GM18867 (cell line): ENCODE results near the gene TAF3.

Source experiments
- ATAC-seq: cut with Tn5 transposase; IDR thresholded peaks from one replicate; pipeline ENCODE4 v1.9.1; 2021; ENCODE audit warnings: mild to moderate bottlenecking, moderate library complexity; ENCODE audit not compliant: unreplicated experiment

The TAF3 gene

DNA sequence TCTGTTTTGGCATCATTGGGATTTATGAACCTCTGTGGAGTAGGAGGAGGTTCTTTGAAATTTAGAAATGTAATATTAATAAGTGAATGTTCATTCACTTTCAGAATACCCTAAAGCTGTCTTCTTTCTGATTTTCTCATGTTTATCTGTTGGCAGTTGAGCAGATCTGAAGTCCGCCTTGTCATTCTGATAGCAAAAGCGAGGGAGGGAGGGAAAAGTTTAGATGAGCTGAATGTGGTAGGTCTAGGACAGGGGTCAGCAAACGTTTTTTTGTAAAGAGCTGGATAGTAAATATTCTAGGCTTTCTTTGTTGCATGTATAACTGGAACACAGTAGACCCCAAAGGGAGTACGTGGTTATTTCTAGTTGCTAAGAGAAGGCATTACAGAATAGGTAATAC, 141.8 kb downstream of the TAF3 start:
- ATAC-seq: no peak

DNA sequence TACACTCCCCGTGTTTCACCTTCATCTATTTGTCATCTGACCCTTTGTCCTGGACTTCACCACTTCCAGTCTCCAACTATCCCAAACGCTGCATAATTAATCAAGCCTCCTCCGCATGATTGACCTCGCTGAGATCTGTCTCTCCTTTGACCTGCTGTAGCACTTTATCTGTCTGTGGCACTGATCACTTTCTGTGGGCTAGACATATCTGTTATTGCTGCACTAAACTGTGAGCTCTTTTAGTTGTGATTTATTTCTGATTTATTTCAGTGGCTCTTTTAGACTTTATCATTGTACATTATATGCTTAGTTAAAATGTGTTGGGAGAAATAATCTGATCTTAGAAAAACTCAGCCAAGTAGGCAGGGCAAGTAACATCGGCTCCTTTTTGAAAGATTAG, 144.3 kb downstream of the TAF3 start:
- no peak for ATAC-seq

DNA sequence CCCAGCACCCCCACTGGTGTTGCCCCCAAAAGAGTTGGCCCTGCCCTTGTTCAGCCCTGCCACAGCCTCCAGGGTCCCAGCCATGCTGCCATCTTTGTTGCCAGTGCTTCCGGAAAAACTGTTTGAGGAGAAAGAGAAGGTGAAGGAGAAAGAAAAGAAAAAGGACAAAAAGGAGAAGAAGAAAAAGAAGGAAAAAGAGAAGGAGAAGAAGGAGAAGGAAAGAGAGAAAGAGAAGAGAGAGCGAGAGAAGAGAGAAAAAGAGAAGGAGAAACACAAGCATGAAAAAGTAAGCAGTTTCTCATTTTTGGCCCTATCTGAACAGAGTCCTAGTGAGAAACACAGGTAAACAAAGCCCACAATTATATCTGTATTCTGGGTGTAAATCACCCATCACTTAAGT, 147.2 kb downstream of the TAF3 start:
- no peak for ATAC-seq

DNA sequence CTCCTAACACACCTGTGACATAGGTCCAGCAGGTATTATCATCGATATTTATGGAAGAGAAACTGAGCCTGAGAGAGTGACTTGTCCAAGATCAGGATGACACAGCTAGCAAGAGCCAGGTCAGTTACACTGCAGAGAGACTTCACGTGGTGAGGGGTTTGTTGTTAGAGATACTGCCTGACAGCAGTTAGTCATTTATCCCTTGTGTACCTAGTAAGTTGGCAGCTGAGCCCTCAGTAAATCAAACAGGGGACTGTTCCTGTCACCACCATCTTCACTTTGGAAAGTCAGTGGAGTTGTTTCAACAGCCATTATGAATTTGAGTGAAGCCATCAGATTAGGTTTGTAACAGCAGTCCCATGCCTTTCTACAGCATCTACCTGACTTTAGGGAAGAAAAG, 148.7 kb downstream of the TAF3 start:
- no peak for ATAC-seq

DNA sequence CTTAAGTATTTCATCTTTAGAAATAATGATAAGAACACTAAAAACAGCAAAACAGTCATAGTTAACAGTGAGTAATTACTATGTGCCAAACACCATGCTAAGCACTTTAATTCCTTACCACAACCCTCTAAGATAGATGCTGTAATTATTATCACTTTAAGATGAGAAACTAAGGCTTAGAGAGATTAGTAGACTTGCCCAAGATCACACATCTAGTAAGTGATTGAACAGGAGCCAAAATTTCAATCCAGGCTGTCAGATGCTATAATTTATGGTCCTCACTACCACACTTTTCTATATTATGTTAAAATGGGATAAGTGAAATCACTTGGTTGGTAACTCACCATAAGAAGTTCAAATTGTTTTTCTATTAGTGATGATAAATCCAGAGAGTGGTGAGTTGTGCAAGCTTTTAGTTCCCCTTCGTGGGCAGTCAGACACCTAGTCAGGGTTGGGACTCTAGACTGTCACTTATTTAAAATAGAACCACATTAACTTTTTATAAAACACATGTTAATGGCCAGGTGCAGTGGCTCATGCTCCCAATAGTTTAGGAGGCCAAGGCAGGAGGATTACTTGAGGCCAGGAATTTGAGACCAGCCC, 150.3 kb downstream of the TAF3 start:
- ATAC-seq: no peak

DNA sequence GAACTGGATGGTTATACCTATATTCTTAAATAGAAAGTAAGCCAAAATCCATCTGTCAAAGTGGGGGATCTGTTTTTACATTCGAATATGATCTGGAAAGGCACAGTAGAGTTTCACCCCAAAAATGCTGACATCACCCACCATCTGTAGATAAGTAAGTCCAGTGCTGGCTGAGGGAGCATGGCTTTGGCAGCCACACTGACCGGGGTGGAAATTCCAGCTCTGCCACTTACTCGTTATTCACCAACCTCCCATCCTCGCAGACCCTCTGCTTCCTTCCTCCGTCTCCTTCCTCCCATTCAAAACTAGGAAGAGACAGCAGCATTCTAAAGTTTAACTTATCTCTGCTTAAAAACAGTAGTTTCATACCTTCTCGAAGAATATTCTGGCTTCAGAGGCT, 151.3 kb downstream of the TAF3 start:
- ATAC-seq: no peak

DNA sequence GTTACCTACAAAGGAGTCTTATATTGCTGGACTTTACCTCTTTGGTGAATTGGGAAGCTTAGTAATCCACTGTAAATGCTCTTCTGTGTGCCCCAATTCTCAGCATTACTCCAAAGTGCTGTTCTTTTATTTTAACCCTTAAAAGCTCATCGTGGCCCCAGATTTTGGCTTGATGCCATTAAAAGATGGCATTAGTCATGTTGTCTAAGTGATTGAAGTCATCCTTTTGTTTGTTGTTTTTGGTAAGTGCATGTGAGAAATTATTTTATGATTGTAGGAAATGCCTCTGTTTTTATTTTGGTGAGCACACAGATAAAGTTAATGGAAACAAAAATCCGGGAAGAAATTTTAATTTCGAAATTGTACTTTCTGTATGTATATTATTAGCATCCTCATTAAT, 153.6 kb downstream of the TAF3 start:
- no peak for ATAC-seq

DNA sequence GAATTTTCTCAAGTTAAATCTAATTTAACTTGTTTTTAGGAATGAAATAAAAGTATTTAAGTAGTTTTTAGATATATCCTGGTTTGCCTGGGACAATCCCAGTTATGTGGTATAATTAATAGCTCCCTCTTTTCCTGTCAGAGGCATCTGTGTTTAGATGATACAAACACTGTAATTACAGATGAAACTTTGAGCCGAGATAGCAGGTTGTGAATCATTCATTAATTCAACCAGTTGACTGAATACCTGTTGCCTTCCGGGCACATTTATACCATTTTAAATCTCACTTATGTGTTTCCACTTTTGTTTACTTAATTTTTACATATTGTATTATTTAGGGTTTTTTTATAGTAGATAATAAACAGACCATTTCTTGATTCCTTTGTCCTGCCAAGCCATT, 154.1 kb downstream of the TAF3 start:
- ATAC-seq: no peak

DNA sequence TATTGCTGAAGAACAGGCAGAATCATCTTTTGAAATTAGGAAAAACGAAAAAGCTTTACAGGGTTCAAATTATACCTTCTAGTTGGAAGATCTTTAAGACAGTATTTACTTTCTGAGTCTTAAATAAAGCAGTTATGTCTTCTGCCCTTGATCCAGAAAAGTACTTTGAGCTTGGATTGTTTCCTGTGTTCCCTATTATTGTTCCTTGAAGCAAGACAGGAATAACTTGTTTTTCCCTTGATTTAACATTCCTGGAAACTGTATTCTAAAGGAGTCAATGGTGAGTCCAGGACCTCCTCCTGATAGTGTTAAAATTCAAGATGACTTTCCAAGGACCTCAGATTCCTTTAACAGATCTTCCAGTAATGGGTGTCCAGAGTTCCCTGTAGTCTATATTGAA, 161.9 kb downstream of the TAF3 start:
- ATAC-seq: no peak

DNA sequence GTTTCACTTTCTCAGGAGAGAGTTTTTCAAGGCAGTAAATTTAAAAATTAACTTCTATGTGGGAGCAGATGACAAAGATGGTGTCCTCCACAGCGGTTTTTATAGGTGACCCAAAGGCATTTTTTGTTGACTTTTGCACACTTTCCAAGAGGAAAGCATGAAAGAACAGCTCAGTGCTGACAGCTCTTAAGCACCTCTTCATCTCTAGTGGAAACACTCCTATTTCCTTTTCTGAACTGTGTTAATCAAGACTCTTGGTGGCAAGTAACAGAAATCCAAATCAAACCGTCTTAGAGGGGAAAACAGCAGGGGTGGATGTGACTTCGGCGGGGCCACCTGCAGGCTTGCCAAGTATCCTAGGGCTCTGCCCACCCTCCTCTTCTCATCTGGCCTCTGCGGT, 164.4 kb downstream of the TAF3 start:
- no peak for ATAC-seq

DNA sequence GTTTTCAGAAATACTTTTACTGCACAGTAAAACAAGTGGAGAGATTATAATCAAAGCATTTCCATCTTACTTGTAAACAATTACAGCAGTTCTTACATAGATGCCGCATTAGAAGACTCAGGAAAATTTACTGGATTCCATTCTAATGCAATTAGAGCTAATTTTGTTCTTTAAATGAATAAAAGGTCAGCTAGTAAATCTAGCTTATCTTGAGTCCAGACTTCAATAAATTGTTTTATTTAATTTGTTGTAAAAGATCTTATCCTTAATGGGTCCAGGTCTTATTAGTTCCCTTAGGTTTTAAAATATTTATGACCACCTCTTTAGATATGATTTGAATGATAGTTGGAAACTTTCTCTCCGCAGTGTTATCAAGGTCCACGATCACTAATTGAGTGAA, 166.0 kb downstream of the TAF3 start:
- ATAC-seq: no peak

DNA sequence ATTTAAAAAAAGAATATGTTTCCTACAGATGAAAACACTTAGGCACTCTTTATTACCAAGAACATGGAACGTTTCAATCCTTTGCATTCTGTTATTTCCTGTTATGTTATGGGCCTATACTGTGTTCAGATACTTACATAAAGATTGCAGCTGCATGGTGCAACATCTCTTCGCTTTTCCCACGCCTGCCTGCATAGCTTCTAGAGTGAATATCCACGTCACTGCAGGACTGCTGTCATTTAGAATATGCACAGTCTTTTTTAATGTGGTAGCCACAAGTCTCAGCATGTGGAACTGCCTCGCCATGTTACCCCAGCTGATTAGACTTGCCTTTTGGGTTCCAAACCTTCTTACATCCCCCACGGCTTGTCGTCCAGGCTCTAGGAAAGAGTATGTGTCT, 166.6 kb downstream of the TAF3 start:
- ATAC-seq: no peak

DNA sequence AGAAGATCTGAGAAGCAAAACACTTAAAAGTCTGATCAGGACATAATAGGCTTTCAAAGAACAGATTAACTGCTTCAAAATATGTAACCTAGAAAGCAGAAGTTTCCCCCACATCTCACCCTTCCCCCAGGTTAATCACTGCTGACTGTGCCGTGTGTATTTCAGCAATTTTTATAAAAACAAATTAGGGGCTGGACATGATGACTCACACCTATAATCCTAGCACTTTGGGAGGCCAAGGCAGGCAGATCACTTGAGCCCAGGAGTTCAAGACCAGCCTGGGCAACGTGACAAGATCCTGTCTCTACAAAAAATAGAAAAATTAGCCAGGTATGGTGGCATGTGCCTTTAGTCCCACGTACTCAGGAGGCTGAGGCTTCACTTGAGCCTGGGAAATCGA, 168.5 kb downstream of the TAF3 start:
- no peak for ATAC-seq

DNA sequence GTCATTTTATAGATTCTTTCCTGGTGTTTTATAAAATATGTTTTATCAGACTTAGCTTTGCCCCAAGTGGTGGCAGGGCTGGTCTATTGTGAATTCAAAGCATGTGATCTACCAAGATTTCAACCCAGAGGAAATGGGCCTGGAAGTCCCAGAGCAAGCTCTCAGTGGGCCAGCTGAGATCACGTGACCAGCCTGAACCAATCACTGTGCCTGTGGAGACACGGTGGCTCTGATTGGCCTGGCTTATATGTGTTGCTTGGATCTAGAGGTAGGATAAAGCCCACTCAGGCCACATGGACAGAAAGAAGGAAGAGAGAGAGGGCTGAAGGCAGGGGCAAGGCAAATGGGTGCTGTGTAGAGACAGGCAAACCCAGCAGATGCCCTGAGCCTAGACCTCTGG, 170.7 kb downstream of the TAF3 start:
- no peak for ATAC-seq

DNA sequence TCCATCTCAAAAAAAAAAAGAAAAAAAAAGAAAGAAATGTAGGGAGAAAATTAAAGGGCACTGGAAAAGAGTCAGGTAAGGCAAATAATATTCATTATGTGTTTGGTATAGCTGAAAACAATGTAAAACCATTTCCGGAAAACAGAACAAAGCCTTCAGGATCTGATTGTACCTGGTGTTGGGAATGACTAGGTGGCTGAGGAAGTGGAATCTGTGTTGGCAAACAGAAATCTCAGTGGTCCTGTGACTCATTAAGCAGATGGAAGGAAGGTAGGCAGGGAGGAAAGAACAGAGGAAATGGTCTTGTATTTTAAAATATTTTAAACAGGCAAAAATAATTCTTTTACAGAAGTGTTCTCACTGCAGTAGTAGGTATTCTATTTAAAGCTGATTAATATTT, 180.5 kb downstream of the TAF3 start:
- no peak for ATAC-seq

DNA sequence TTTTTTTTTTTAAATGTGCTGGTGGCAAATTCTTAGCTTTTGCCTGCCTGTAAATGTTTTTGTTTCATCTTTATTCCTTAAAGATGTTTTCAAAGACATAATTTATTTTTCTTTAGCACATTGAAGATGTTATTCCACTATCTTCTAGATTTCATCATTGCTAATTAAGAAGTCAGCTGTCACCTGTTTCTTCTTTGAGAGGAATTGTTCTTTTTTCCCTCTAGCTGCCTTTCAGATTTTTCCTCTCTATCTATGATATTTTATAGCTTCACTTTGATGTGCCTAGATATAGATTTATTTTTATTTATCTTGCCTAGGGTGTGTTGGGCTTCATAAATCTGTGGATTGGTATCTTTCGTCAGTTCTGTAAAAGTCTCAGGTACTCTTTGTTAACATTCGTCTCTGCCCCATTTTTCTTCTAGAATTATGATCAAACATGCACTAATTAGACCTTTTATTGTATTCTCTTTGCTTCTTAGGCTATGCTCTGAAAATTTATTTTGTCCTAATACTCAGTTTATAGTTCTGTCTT, 186.2 kb downstream of the TAF3 start:
- no peak for ATAC-seq

DNA sequence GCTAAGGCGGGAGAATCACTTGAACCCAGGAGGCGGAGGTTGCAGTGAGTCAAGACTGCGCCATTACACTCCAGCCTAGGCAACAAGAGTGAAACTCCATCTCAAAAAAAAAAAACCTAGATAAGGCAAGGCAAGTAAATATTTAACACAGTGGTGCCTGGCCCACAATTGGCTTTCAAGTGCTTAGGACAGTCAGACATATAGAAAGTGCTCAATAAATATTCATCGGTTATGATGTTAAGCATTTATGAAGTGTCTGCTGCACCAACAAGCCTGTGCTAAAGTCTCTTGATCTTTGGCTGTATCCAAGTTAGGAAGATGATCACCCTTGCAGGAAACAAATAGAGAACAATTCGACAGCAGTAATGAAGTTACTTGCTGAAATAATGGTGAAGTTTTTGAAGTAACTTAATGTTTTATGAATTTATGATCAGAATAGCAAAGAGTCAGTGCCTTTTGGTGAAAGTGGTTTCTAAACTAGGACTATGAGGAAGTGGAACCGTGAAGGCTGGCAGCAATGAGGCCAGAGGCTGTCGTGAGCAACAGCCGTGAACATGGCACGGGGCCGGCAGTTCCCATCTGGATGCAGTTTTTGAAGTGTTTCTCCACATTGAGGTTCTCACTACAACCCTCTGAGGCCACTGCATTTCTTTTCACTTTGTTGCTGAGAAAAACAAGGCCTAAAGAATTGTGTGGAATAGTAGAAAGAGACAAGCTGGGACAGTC, 188.1 kb downstream of the TAF3 start:
- peak; percentile 66 for ATAC-seq

DNA sequence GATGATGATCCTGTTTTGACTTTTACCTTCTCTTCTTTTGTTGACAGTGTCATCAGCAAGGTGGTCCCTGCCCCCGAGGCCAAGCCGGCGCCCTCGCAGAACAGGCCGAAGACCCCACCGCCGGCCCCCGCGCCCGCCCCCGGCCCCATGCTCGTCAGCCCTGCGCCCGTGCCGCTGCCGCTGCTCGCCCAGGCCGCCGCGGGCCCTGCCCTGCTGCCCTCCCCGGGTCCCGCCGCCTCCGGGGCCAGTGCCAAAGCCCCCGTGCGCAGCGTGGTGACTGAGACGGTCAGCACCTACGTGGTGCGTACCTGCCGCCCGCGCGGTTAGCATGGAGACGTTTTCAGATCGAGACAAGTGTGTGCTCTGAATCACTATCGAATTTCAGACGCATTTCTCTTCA, 190.7 kb downstream of the TAF3 start:
- no peak for ATAC-seq

DNA sequence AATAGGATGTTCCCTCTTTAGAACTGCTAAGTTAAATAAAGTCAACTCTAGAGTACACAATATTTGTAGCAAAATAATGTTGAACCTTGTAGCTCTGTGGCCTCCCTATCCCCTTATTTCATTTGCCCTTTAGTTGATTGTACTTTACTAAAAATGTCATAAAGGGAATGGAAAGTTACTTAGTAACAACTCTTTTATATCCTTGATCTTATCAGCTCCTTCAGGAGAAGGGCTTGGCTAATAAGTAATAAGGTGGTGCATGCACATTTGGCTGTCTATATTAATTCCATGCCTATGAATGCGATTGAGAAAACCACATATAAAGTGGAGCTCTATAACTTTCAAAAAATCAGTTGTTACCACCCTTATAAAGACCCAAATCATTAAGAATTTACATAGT, 194.7 kb downstream of the TAF3 start:
- no peak for ATAC-seq

DNA sequence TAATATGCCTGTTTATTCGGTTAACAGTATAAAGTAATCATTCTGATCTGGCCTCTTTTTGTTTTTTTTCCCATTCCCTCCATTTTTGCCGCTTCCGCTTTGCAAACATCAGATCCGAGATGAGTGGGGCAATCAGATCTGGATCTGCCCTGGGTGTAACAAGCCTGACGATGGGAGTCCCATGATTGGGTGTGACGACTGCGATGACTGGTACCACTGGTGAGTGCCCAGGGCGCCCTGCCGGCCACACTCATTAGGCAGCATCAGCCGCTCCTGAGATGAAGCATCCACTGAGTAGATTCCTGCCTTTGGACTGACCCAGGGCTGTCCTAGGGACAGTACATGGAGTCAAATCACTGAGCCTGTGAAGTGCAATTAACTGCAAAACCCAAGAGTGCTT, 195.3 kb downstream of the TAF3 start:
- no peak for ATAC-seq

DNA sequence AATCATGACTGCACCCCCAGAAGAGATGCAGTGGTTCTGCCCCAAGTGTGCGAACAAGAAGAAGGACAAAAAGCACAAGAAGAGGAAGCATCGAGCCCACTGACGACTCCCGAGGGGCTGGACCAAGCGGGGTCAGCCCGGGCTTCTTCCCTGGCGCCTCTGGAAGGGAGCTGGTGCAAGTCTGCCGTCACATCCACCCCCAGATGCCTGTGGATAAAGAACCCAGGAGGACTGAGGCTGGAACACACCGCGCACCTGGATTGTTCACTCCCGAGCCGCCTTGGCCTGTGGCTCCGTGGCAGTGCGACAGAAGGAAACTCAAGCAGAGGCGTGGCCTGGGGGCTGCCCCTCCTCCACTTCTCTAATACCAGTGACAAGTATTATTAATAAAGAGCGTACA, 196.3 kb downstream of the TAF3 start:
- no peak for ATAC-seq

DNA sequence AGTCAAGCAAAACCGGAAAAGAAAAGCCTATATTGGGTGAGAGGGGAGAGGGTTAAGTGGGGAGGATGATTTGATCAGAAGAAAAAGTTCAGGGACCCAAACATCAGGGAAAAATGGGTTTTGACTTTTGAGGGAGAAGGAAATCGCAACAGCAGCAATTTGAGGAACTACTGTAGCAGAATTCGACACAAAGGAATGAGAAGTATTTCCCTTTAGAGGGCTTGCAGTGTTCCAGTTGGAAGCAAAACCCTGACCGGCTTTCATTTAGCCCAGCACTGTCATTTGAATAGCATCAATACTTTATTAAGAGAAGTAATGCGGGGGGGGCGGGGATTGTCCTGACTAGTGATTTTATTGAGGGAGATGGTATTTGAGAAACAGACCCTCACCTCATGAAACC, 199.0 kb downstream of the TAF3 start:
- ATAC-seq: no peak

DNA sequence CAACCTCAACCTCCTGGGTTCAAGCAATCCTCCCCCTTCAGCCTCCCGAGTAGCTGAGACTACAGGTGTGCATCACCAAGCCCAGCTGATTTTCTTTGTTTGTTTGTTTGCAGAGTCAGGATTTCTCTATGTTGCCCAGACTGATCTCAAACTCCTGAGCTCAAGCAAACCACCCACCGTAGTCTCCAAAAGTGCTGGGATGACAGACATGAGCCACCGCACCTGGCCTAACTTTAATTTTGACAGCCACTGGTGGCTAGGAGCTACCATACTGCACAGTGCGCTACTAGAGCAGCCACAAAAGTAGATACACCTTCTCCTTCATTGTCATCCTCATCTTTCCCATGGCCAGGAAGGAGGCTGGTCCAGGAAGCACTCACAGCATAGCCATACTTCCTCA, 205.0 kb downstream of the TAF3 start:
- no peak for ATAC-seq
